HG02623 (cell line): ENCODE data around the gene SLC12A7.
"Not testable (repeated sequence)": the region's sequence is repeated elsewhere in the genome, so short reads cannot be mapped to it uniquely, and the experiment has no call there.

Experiments
- ATAC-seq: cut with Tn5 transposase; IDR thresholded peaks from one replicate; pipeline ENCODE4 v1.9.1; 2021; ENCODE audit warnings: moderate library complexity; ENCODE audit not compliant: unreplicated experiment

The SLC12A7 gene

GRCh38 chr5:1065891-1066650, 45.8 kb downstream of the SLC12A7 start:
- no peak for ATAC-seq

- ATAC-seq = no peak
These were observed 46.6 kb downstream of the SLC12A7 start for GRCh38 chr5:1065143-1065750.

- no peak for ATAC-seq
These were observed 47.3 kb downstream of the SLC12A7 start for GRCh38 chr5:1064383-1065142.

GRCh38 chr5:1063661-1064382, 48.0 kb downstream of the SLC12A7 start:
- no peak for ATAC-seq

GRCh38 chr5:1062761-1063568, 48.9 kb downstream of the SLC12A7 start:
- ATAC-seq = no peak

GRCh38 chr5:1061916-1062315, 49.9 kb downstream of the SLC12A7 start:
- no peak for ATAC-seq

- not testable (repeated sequence) for ATAC-seq
These were observed 50.6 kb downstream of the SLC12A7 start for GRCh38 chr5:1061292-1061691.

- ATAC-seq = no peak
These were observed 51.3 kb downstream of the SLC12A7 start for GRCh38 chr5:1060535-1060981.

- no peak for ATAC-seq
These were observed 52.0 kb downstream of the SLC12A7 start for GRCh38 chr5:1059884-1060263.

GRCh38 chr5:1058988-1059883, 52.6 kb downstream of the SLC12A7 start:
- no peak for ATAC-seq

GRCh38 chr5:1058083-1058945, 53.5 kb downstream of the SLC12A7 start:
- ATAC-seq = no peak

- no peak for ATAC-seq
These were observed 54.3 kb downstream of the SLC12A7 start for GRCh38 chr5:1057485-1058082.

GRCh38 chr5:1056611-1057484, 55.0 kb downstream of the SLC12A7 start:
- no peak for ATAC-seq

- ATAC-seq = no peak
These were observed 55.8 kb downstream of the SLC12A7 start for GRCh38 chr5:1055896-1056610.

GRCh38 chr5:1054799-1055775, 56.8 kb downstream of the SLC12A7 start:
- no peak for ATAC-seq
